Endothelial cell of umbilical vein (primary cell): ENCODE results near the gene CELF1. TPM values are rescaled to one million over a fixed set of nuclear protein-coding genes. Genes with fewer than 3 reads are reported as not detected.

Experiments used
- BruUV-seq: library from RNA; stranded (reverse); fragments of 400-500 nt; replicated peaks from 2 replicates; lab custom pipeline; 2021; lab: Mats Ljungman, UMichigan
- CTCF ChIA-PET: fragments of 300-600, 350-600 bp; sonication (Branson Sonifier 250); formaldehyde crosslinking; loops from one replicate; lab custom pipeline; 2021; ENCODE audit warnings: antibody characterized with exemption, inconsistent platforms; lab: Charles Lee
- POLR2A ChIA-PET: fragments of 300-600, 350-600 bp; sonication (Branson Sonifier 250); formaldehyde crosslinking; loops from one replicate; lab custom pipeline; 2021; ENCODE audit warnings: antibody characterized with exemption, inconsistent platforms; lab: Charles Lee
- DNase-seq: peaks from one replicate; pipeline ENCODE4 v3.0.0-alpha.2; 2011; ENCODE audit warnings: low read depth, low spot score
- FAIRE-seq: peaks from 2 replicates; lab custom pipeline; 2011; peaks lifted over from hg19 to GRCh38; lab: Jason Lieb, UNC
- H2AFZ ChIP-seq: 2 replicates; pipeline ENCODE4 v1.6.0; 2012; ENCODE audit warnings: low read depth, low read length, control low read depth, inconsistent platforms
- H3K27ac ChIP-seq: 2 replicates; pipeline ENCODE4 v1.5.1; 2011; ENCODE audit warnings: low read depth, mild to moderate bottlenecking, control low read depth, low read length, moderate library complexity; ENCODE audit not compliant: insufficient read depth
- H3K27me3 ChIP-seq, 2 experiments: 2 replicates each; pipeline versions ENCODE4 v1.6.0 to v1.6.1; 2011; ENCODE audit warnings: low read length in 2 of 2, mixed read lengths in 1 of 2; ENCODE audit not compliant: control insufficient read depth in 2 of 2, insufficient read depth in 2 of 2
- H3K36me3 ChIP-seq, 2 experiments: 2 replicates in 1 of 2; 3 replicates in 1 of 2; pipeline ENCODE4 v1.5.1; 2011; ENCODE audit warnings: low read length in 2 of 2, mild to moderate bottlenecking in 1 of 2, moderate library complexity in 1 of 2; ENCODE audit not compliant: control insufficient read depth in 2 of 2, insufficient read depth in 2 of 2; ENCODE audit errors: extremely low read depth in 1 of 2
- H3K4me1 ChIP-seq: 3 replicates; pipeline ENCODE4 v1.5.1; 2011; ENCODE audit warnings: mild to moderate bottlenecking, low read length; ENCODE audit not compliant: control insufficient read depth, insufficient read depth; ENCODE audit errors: extremely low read depth
- H3K4me2 ChIP-seq: 2 replicates; pipeline ENCODE4 v1.6.1; 2011; ENCODE audit warnings: low read length, control low read depth, mixed read lengths; ENCODE audit not compliant: insufficient read depth
- H3K4me3 ChIP-seq, 3 experiments: fragments of 200-600 bp in 1 of 3; sonication (generic), shearing (Covaris generic) in 1 of 3; replicated peaks in 1 of 3; 2 replicates each; pipeline ENCODE4 v1.5.1; 2011 to 2016; ENCODE audit warnings: control low read depth in 3 of 3, low read length in 3 of 3, mild to moderate bottlenecking in 2 of 3, inconsistent platforms in 1 of 3, low read depth in 1 of 3, moderate library complexity in 1 of 3; ENCODE audit not compliant: insufficient read depth in 1 of 3
- H3K79me2 ChIP-seq: 2 replicates; pipeline ENCODE4 v1.6.0; 2012; ENCODE audit warnings: low read length, inconsistent platforms; ENCODE audit not compliant: control insufficient read depth, insufficient read depth
- H3K9ac ChIP-seq: replicated peaks from 2 replicates; pipeline ENCODE3; 2011; ENCODE audit warnings: low read length, control low read depth; ENCODE audit not compliant: insufficient read depth; ENCODE audit errors: extremely low read depth
- H3K9me1 ChIP-seq: replicated peaks from 3 replicates; pipeline ENCODE4 v1.6.0; 2011; ENCODE audit warnings: mild to moderate bottlenecking, low read length; ENCODE audit not compliant: control insufficient read depth, insufficient read depth; ENCODE audit errors: extremely low read depth
- H3K9me3 ChIP-seq: replicated peaks from 2 replicates; pipeline ENCODE4 v1.5.1; 2012; ENCODE audit warnings: low read length, inconsistent platforms; ENCODE audit not compliant: control insufficient read depth, insufficient read depth
- H4K20me1 ChIP-seq: replicated peaks from 2 replicates; pipeline ENCODE3; 2011; ENCODE audit warnings: mild to moderate bottlenecking, low read length; ENCODE audit not compliant: control insufficient read depth, insufficient read depth; ENCODE audit errors: extremely low read depth
- EZH2 ChIP-seq: IDR thresholded peaks from 2 replicates; pipeline ENCODE4 v1.6.1; 2012; ENCODE audit warnings: borderline replicate concordance, low read depth, mild to moderate bottlenecking, moderate library complexity, low read length, inconsistent platforms; ENCODE audit not compliant: severe bottlenecking
- FOS ChIP-seq: IDR thresholded peaks from 2 replicates; pipeline ENCODE4 v1.6.1; 2011; ENCODE audit warnings: mild to moderate bottlenecking, low read length, moderate library complexity, borderline replicate concordance; ENCODE audit not compliant: insufficient read depth
- GATA2 ChIP-seq: IDR thresholded peaks from 2 replicates; pipeline ENCODE4 v1.7.0; 2011; ENCODE audit warnings: low read depth, mild to moderate bottlenecking, moderate library complexity, mixed read lengths, low read length; ENCODE audit not compliant: insufficient read length, insufficient read depth
- JUN ChIP-seq: IDR thresholded peaks from 2 replicates; pipeline ENCODE4 v1.6.1; 2011; ENCODE audit warnings: borderline replicate concordance, low read depth; ENCODE audit not compliant: insufficient read length, insufficient read depth
- MYC ChIP-seq: IDR thresholded peaks from one replicate; pipeline ENCODE4 v1.6.1; 2011; ENCODE audit warnings: mild to moderate bottlenecking, low read depth, low read length
- POLR2A ChIP-seq: IDR thresholded peaks from 2 replicates; pipeline ENCODE4 v1.6.1; 2012; ENCODE audit warnings: low read depth, mild to moderate bottlenecking, control low read depth, low read length
- POLR2AphosphoS5 ChIP-seq: IDR thresholded peaks from 2 replicates; pipeline ENCODE4 v1.6.1; 2012; ENCODE audit warnings: low read depth, mild to moderate bottlenecking, control low read depth, low read length, moderate library complexity; ENCODE audit not compliant: insufficient read depth
- dilution Hi-C: fragments of 300-500 bp; cut with MboI; formaldehyde crosslinking; loops from one replicate; pipeline ENCODE4 v1.15.0; 2019; ENCODE audit warnings: low sequenced_read_pairs; ENCODE audit not compliant: extremely low pct_ligation_motif_present
- intact Hi-C: fragments of 100-400 bp; cut with micrococcal nuclease; formaldehyde crosslinking; loops from one replicate; pipeline ENCODE4 v1.10.0; 2022
- polyA plus RNA-seq, 4 experiments: library from polyadenylated mRNA; depleted of rRNA in 3 of 4; stranded (reverse) in 3 of 4; unstranded in 1 of 4; fragments of >200 nt; gene quantifications; 2 replicates each; pipeline versions ENCODE4 v1.2.1 to v1.2.3, GENCODE V29; 2011 to 2012; ENCODE audit warnings: missing spikeins in 1 of 4
- total RNA-seq: library from RNA; stranded (reverse); gene quantifications from 2 replicates; pipeline ENCODE4 v1.2.3, GENCODE V29; 2021
- TF ChIP-seq, protein P1 (sequence below): IDR thresholded peaks from 2 replicates; pipeline ENCODE4 v1.6.1; 2011; ENCODE audit not compliant: insufficient read depth, insufficient read length
- TF ChIP-seq, protein P2 (sequence below), 2 donors: IDR thresholded peaks; 1 replicate in 1 of 2; 2 replicates in 1 of 2; pipeline ENCODE4 v1.5.1; 2011; ENCODE audit warnings: low read length in 2 of 2, mild to moderate bottlenecking in 2 of 2, moderate library complexity in 2 of 2, control low read depth in 1 of 2, inconsistent platforms in 1 of 2, low read depth in 1 of 2; ENCODE audit not compliant: insufficient read depth in 1 of 2; ENCODE audit errors: extremely low read depth in 1 of 2

The CELF1 gene
- total and polyA plus RNA-seq, 2 donors (not counting 3 experiments of a cell fraction or from before 2014, with no cell fraction given), result 66.3 to 120 TPM

DNA sequence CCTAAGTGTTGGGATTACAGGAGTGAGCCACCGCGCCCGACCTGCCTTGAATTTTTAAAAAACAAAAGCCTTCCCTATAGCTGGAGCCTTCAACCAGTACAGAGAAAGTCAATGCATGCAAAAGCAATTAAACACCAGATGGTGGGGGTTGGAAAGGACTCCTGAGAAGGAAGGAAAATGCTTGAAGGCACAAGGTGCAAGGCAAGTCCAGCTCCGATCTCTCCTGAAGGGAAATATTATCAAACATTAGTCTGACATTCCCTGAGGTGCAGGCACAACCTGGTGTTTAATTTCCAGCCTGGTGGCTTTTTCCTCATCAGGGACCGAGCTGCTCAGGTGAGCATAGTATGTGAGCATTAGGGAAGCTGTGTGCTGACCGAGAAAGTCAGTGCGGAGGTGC, 91.1 kb downstream of the CELF1 start:
- no peak overlapping the region for H3K9ac ChIP-seq
- no peak overlapping the region for H2AFZ ChIP-seq
- H3K27me3 ChIP-seq, result no peaks in the 10 kb centered on the region
- H3K9me1 ChIP-seq, result no peaks in the 10 kb centered on the region
- H3K9me3 ChIP-seq, result no peaks in the 10 kb centered on the region
- peaks cover 20% of the 10 kb centered on the region for H3K4me1 ChIP-seq
- ChIA-PET CTCF (interaction anchor here (1.1 to 2.1 kb wide), 2 partner anchors 12 to 87 kb away, joined by 3 to 4 read pairs; no protein-coding TSS in a partner anchor), POLR2A (no interaction called here)
- peaks cover 0 to 5% of the 10 kb centered on the region in 2 experiments for H3K36me3 ChIP-seq
- DNase-seq (no peak), FAIRE-seq (no peak)
- intact Hi-C loops, result no loop called here
- TF ChIP-seq, protein P1, sequence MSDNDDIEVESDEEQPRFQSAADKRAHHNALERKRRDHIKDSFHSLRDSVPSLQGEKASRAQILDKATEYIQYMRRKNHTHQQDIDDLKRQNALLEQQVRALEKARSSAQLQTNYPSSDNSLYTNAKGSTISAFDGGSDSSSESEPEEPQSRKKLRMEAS, result no peak
- no peak for TF ChIP-seq JUN
- no peak for TF ChIP-seq GATA2
- no peak for TF ChIP-seq FOS
- TF ChIP-seq POLR2A, result no peak
- no peak for TF ChIP-seq POLR2AphosphoS5
- no peak for TF ChIP-seq MYC
- TF ChIP-seq, protein P2, sequence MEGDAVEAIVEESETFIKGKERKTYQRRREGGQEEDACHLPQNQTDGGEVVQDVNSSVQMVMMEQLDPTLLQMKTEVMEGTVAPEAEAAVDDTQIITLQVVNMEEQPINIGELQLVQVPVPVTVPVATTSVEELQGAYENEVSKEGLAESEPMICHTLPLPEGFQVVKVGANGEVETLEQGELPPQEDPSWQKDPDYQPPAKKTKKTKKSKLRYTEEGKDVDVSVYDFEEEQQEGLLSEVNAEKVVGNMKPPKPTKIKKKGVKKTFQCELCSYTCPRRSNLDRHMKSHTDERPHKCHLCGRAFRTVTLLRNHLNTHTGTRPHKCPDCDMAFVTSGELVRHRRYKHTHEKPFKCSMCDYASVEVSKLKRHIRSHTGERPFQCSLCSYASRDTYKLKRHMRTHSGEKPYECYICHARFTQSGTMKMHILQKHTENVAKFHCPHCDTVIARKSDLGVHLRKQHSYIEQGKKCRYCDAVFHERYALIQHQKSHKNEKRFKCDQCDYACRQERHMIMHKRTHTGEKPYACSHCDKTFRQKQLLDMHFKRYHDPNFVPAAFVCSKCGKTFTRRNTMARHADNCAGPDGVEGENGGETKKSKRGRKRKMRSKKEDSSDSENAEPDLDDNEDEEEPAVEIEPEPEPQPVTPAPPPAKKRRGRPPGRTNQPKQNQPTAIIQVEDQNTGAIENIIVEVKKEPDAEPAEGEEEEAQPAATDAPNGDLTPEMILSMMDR (IDR thresholded peaks at IDR 0.05; ENCODE audit: extremely low read depth in 1 of 2, insufficient read depth in 1 of 2, low read depth in 1 of 2, low read length in 2 of 2), result no peak
- TF ChIP-seq EZH2, result no peak
- no peaks in the 10 kb centered on the region for H4K20me1 ChIP-seq
- no peak overlapping the region for H3K4me3 ChIP-seq
- H3K4me2 ChIP-seq, result no peak overlapping the region
- no TSS peak for BruUV-seq
- H3K79me2 ChIP-seq, result peaks cover 13% of the 10 kb centered on the region
- dilution Hi-C loops, result no loop called here
- no peak overlapping the region for H3K27ac ChIP-seq
